Measurements from ENCODE around the gene ETNK2. TPM values are rescaled to one million over a fixed set of nuclear protein-coding genes. Genes with fewer than 3 reads are reported as not detected.

ETNK2 gene
- total RNA-seq, 1 donor from 2014 or later, result 5.3 TPM

- no peak overlapping the region for H3K9ac ChIP-seq
- DNase-seq (ENCODE audit: low spot score), result no peak
- no peak for TF ChIP-seq CTCF (IDR thresholded peaks at IDR 0.05)
- TF ChIP-seq EZH2 (IDR thresholded peaks at IDR 0.05), result no peak
These were observed 18.0 kb upstream of the ETNK2 start for GRCh38 chr1:204169858-204170257.

DNA sequence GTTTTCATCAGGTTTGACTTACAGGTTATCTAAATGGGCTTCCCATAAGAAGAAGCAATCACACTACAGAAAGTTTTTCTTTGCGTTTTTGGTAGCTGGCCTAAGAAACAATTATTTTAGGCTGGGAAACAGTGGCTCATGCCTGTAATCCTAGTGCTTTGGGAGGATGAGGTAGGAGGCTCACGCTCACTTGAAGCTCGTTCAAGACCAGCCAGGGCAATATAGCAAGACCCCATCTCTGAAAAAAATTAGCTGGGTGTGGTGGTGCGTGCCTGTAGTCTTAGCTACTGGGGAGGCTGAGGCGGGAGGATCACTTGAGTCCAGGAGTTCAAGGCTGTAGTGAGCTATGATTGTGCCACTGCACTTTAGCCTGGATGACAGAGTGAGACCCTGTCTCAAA, 15.9 kb upstream of the ETNK2 start:
- H3K27me3 Mint-ChIP-seq (ENCODE audit: insufficient read depth, low read depth), result no peaks in the 10 kb centered on the region
- peaks cover 24% of the 10 kb centered on the region for H3K9me3 Mint-ChIP-seq

More at GRCh38 chr1:204169858-204170257, 18.0 kb upstream of the ETNK2 start:
- Histone ChIP-seq H3K4me1 (no peaks in the 10 kb centered on the region), H3K27ac (no peak overlapping the region), H3K36me3 (no peaks in the 10 kb centered on the region), H4K20me1 (ENCODE audit: low read depth) (no peaks in the 10 kb centered on the region), H3K9me3 (ENCODE audit: low read depth) (peaks cover 11% of the 10 kb centered on the region), H3K4me3 (no peak overlapping the region), H3K79me2 (ENCODE audit: low read depth) (no peaks in the 10 kb centered on the region), H3F3A (ENCODE audit: low read depth) (no peaks in the 10 kb centered on the region), H3K27me3 (peaks cover 7% of the 10 kb centered on the region), H3K4me2 (no peak overlapping the region), H2AFZ (replicated peaks) (no peak overlapping the region)
- H3K27ac Mint-ChIP-seq, result no peak overlapping the region
- no peaks in the 10 kb centered on the region for H3K27me3 Mint-ChIP-seq (ENCODE audit: insufficient read depth, low read depth)
- no peaks in the 10 kb centered on the region for H3K4me1 Mint-ChIP-seq
- no peak overlapping the region for H3K4me3 Mint-ChIP-seq
- H3K36me3 Mint-ChIP-seq, result no peaks in the 10 kb centered on the region
- H3K9me3 Mint-ChIP-seq, result peaks cover 24% of the 10 kb centered on the region

GRCh38 chr1:204166219-204166618, 14.4 kb upstream of the ETNK2 start, which contains the start of gene REN:
REN (minus strand) TSS chr1:204166337; CDS start chr1:204166293, 44 bp downstream.
- Histone ChIP-seq H3K9me3 (ENCODE audit: low read depth) (peaks cover 11% of the 10 kb centered on the region), H3K27me3 (no peaks in the 10 kb centered on the region), H3K4me1 (no peaks in the 10 kb centered on the region), H2AFZ (replicated peaks) (no peak within 1 kb of the TSS), H3K9ac (no peak within 1 kb of the TSS), H3K36me3 (no peaks in the 10 kb centered on the region), H3K4me2 (no peak within 1 kb of the TSS), H4K20me1 (ENCODE audit: low read depth) (no peaks in the 10 kb centered on the region), H3F3A (ENCODE audit: low read depth) (no peaks in the 10 kb centered on the region), H3K79me2 (ENCODE audit: low read depth) (no peaks in the 10 kb centered on the region), H3K27ac (no peak within 1 kb of the TSS), H3K4me3 (no peak within 1 kb of the TSS)
- Mint-ChIP-seq H3K27ac (no peak within 1 kb of the TSS), H3K36me3 (no peaks in the 10 kb centered on the region), H3K4me1 (no peaks in the 10 kb centered on the region), H3K4me3 (no peak within 1 kb of the TSS), H3K27me3 (ENCODE audit: insufficient read depth, low read depth) (peaks cover 3% of the 10 kb centered on the region), H3K9me3 (peaks cover 20% of the 10 kb centered on the region)
- TF ChIP-seq CTCF (IDR thresholded peaks at IDR 0.05) (no peak), EZH2 (IDR thresholded peaks at IDR 0.05) (no peak), EZH2phosphoT487 (IDR thresholded peaks at IDR 0.05) (no peak)
- DNase-seq (ENCODE audit: low spot score), result no peak

More for the DNA sequence above, 15.9 kb upstream of the ETNK2 start:
- H3K9me3 ChIP-seq (ENCODE audit: low read depth), result peaks cover 11% of the 10 kb centered on the region
- no peak overlapping the region for H3K4me3 Mint-ChIP-seq
- DNase-seq (ENCODE audit: low spot score), result no peak
- H4K20me1 ChIP-seq (ENCODE audit: low read depth), result no peaks in the 10 kb centered on the region
- TF ChIP-seq CTCF (IDR thresholded peaks at IDR 0.05) (no peak), EZH2phosphoT487 (IDR thresholded peaks at IDR 0.05) (no peak), EZH2 (IDR thresholded peaks at IDR 0.05) (no peak)
- H3K9ac ChIP-seq, result no peak overlapping the region
- H3K4me3 ChIP-seq, result no peak overlapping the region
- no peak overlapping the region for H3K27ac Mint-ChIP-seq
- no peak overlapping the region for H2AFZ ChIP-seq (replicated peaks)
- no peaks in the 10 kb centered on the region for H3K4me1 ChIP-seq
- H3F3A ChIP-seq (ENCODE audit: low read depth), result no peaks in the 10 kb centered on the region
- H3K27me3 ChIP-seq, result no peaks in the 10 kb centered on the region
- no peak overlapping the region for H3K4me2 ChIP-seq
- H3K27ac ChIP-seq, result no peak overlapping the region
- H3K36me3 Mint-ChIP-seq, result no peaks in the 10 kb centered on the region
- H3K36me3 ChIP-seq, result no peaks in the 10 kb centered on the region
- H3K4me1 Mint-ChIP-seq, result no peaks in the 10 kb centered on the region
- no peaks in the 10 kb centered on the region for H3K79me2 ChIP-seq (ENCODE audit: low read depth)

All from neural progenitor cell (in vitro differentiated cells).